ES-I3 (cell line): Measurements from ENCODE around the gene PPM1N.
A peak's percentile ranks its signal among the peaks of the same experiment; 100 is the strongest.

Experiments used
- H3K36me3 ChIP-seq: 2 replicates; pipeline ENCODE4 v1.6.1; 2013; ENCODE audit warnings: mild to moderate bottlenecking, low read length, control low read depth, moderate library complexity; ENCODE audit not compliant: insufficient read depth
- H3K4me1 ChIP-seq: 2 replicates; pipeline ENCODE4 v1.6.1; 2013; ENCODE audit warnings: mild to moderate bottlenecking, control low read depth, low read length; ENCODE audit not compliant: insufficient read depth
- H3K9ac ChIP-seq: 2 replicates; pipeline ENCODE4 v1.6.1; 2013; ENCODE audit warnings: low read depth, mild to moderate bottlenecking, low read length, moderate library complexity
- H3K9me3 ChIP-seq: 2 replicates; pipeline ENCODE4 v1.6.1; 2013; ENCODE audit warnings: mild to moderate bottlenecking, low read length, moderate library complexity; ENCODE audit not compliant: control insufficient read depth, insufficient read depth

PPM1N gene

DNA sequence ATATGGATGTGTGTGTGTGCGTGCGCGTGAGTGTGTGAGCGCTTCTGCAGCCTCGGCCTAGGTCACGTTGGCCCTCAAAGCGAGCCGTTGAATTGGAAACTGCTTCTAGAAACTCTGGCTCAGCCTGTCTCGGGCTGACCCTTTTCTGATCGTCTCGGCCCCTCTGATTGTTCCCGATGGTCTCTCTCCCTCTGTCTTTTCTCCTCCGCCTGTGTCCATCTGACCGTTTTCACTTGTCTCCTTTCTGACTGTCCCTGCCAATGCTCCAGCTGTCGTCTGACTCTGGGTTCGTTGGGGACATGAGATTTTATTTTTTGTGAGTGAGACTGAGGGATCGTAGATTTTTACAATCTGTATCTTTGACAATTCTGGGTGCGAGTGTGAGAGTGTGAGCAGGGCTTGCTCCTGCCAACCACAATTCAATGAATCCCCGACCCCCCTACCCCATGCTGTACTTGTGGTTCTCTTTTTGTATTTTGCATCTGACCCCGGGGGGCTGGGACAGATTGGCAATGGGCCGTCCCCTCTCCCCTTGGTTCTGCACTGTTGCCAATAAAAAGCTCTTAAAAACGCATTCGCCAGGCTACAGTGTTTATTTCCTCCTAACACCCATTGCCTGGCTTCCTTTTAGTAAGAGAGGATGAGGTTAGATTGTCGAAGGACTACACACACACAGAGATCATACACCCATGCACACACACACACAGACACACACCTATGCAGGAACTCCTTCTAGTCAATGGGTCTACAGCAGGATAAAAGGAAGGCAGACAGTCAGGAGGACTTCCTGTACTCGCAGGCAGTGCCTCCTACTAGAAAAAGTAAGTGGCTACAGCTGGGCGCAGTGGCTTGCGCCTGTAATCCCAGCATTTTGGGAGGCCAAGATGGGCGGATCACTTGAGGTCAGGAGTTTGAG, 23.4 kb upstream of the PPM1N start:
- H3K4me1 ChIP-seq: peaks cover 7% of the 10 kb centered on the region; the same call in 1 of the 2 replicates
- no peak overlapping the region for H3K9ac ChIP-seq
- H3K9me3 ChIP-seq: no peaks in the 10 kb centered on the region
- H3K36me3 ChIP-seq: no peaks in the 10 kb centered on the region

- no peaks in the 10 kb centered on the region for H3K9me3 ChIP-seq
These were observed 22.5 kb upstream of the PPM1N start for GRCh38 chr19:45475537-45476291.

DNA sequence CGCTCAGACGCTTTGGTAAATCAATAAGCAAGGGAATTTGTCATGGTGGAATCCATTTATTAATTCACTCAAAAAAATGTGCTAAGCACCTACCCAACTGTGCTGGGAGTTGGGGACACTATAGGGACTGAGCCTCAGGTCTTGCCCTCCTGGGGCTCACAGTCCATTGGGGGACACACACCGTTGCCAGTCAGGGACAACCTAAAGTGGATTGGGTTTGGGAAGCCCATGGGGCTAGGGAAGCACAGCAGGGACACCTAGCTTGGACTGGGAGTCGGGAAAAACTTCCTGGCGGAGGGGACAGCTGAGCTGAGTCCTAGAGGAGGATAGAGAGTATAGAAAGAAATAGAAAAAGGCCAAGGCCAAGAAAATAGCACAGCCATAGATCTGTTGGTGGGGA, 21.9 kb upstream of the PPM1N start:
- no peaks in the 10 kb centered on the region for H3K36me3 ChIP-seq
- peaks cover 4% of the 10 kb centered on the region; the same call in 1 of the 2 replicates for H3K4me1 ChIP-seq
- H3K9ac ChIP-seq: no peak overlapping the region
- H3K9me3 ChIP-seq: no peaks in the 10 kb centered on the region

More at GRCh38 chr19:45475537-45476291, 22.5 kb upstream of the PPM1N start:
- Histone ChIP-seq H3K36me3 (no peaks in the 10 kb centered on the region), H3K9ac (no peak overlapping the region), H3K4me1 (peaks cover 4% of the 10 kb centered on the region; the same call in 1 of the 2 replicates)

DNA sequence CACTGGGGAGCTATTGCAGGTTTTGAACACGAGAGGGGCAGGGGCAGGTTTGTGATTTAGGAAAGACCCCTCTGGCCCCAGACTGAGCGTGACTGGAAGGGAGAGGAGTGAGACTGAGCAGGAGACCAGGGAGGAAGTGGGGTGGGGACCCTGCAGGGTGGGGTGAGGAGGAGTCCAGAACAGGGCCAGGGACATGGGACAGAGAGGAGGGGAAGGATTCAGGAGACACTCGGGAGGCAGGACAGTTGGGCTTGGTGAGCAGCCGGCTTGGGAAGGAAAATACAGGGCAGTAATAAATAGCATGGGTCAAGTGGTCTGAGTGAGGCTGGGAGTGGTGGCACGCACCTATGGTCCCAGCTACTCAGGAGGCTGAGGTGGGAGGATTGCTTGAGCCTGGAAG, 21.1 kb upstream of the PPM1N start:
- Histone ChIP-seq H3K9ac (no peak overlapping the region), H3K4me1 (peaks cover under 1% of the 10 kb centered on the region; the same call in 1 of the 2 replicates), H3K9me3 (no peaks in the 10 kb centered on the region), H3K36me3 (no peaks in the 10 kb centered on the region)

DNA sequence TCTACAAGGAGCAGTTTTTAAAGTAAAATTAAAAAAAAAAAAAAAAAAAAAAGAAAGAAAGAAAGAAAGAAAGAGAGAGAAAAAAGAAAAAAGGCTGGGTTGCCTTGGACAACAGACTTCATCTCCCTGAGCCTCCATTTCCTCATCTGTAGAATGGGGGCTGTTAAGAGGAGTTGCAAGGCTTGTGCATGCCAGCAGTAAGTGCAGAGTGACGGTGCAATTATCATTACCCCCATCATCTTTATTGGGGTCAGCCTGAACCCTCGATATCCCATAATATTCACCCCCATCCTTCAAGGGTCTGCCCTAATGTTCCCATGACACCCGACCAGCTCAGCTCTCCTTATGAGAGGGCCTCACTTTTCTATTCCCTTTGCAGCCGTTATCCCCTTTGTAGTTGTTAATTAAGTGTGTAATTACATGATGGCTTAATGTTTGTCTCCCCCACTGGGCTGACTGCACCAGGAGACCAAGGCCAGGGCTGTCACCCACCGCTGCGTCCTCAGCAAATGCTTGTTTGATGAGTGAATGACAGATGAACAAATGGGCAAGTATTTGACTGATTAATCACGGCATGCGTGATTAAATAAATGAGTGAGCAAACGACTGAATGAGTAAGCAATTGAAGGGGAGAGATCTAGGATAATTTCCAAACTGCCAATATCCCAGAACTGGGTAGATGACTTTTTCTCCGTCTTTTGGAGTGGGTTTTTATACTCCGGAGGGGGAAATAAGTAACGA, 20.4 kb upstream of the PPM1N start:
- Histone ChIP-seq H3K36me3 (no peaks in the 10 kb centered on the region), H3K4me1 (no peaks in the 10 kb centered on the region), H3K9me3 (no peaks in the 10 kb centered on the region), H3K9ac (peak overlapping the region; percentile 81; the same call in 1 of the 2 replicates)

DNA sequence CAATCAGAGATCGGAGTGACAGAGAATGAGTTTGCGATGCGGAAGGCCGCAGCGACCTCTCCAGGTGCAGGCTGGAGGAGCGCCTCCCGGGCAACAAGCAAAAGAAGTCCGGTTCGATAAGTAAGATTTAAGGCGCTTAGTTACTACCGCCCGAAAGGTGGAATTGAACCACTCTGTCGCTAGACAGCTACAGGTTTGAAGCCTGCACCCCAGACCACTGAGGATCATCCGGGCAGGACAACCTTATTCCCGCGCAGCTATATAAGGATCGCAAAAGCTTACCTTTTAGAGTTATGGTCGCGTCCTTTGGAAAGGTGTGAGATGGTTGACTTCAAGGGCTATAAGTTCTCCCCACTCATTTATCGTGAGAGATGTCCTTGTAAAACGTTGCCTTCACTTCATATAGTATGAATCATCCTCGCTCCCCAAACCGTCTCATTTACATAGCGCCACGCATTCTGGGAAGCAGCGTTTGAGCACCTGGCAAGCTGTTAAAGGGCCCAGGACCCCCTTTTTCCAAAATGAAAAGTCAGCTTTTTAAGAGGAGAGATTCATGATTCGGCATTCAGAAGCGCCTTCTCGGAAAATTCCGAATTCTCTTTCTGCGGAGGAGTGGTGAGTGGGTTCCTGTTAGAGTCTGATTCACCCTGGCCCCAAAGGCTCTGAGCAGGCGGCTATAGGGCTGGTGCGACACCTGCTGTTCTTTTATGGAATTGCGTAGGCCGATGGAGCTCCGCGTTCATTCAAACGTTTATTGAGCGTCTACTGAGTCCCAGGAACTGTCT, 19.6 kb upstream of the PPM1N start:
- Histone ChIP-seq H3K4me1 (no peaks in the 10 kb centered on the region), H3K36me3 (no peaks in the 10 kb centered on the region), H3K9me3 (no peaks in the 10 kb centered on the region), H3K9ac (peak overlapping the region; percentile 81)

DNA sequence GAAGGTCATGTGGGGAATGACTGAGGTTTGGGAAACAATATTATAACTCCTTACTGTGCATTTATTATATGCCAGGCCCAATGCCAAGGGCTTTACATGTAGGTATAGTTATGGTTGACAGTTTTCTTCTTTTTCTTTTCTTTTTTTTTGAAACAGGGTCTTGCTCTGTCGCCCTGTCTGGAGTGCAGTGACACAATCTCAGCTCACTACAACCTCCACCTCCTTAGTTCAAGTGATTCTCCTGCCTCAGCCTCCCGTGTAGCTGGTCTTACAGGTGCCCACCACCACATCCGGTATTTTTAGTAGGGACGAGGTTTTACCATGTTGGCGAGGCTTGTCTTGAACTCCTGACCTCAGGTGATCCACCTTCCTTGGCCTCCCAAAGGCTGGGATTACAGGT, 15.2 kb upstream of the PPM1N start:
- Histone ChIP-seq H3K9ac (no peak overlapping the region), H3K36me3 (no peaks in the 10 kb centered on the region), H3K9me3 (no peaks in the 10 kb centered on the region), H3K4me1 (no peaks in the 10 kb centered on the region)

- no peak overlapping the region for H3K9ac ChIP-seq
- H3K9me3 ChIP-seq: no peaks in the 10 kb centered on the region
- H3K36me3 ChIP-seq: no peaks in the 10 kb centered on the region
- H3K4me1 ChIP-seq: no peaks in the 10 kb centered on the region
These were observed 13.8 kb upstream of the PPM1N start for GRCh38 chr19:45484273-45484945.

- no peaks in the 10 kb centered on the region for H3K9me3 ChIP-seq
- no peaks in the 10 kb centered on the region for H3K4me1 ChIP-seq
- H3K36me3 ChIP-seq: no peaks in the 10 kb centered on the region
- peak overlapping the region; percentile 40 for H3K9ac ChIP-seq
These were observed 12.8 kb upstream of the PPM1N start for GRCh38 chr19:45485305-45486077.

GRCh38 chr19:45488708-45489107, 9.5 kb upstream of the PPM1N start:
- Histone ChIP-seq H3K9ac (no peak overlapping the region), H3K9me3 (no peaks in the 10 kb centered on the region), H3K36me3 (no peaks in the 10 kb centered on the region), H3K4me1 (no peaks in the 10 kb centered on the region)

DNA sequence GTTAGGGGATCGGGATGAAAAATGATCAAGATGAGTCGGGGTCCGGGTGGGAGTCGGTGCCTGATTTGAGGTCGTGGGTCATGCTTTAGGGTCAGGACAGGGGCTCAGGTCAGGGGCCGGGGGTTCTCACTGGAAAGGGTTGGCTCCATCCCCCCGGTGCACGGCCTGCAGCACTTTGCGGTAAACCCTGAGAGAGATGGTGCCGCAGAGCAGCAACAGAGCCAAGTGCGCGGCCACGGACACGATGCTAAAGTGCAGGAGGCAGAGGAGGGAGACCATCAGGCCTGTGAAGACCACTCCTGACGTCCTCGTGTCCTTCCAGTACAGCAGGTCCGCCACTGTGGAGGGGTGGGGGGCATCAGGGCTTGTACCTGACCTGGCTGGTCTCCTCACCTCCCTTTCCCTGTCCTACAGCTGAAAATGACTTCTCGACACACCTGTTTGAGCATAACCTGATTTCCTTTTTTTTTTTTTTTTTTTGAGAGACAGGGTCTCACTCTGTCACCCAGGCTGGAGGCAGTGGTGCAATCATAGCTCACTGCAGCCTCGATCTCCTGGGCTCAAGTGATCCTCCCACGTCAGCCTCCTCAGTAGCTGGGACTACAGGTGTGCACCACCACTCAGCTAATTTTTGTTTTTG, 8.9 kb upstream of the PPM1N start:
- Histone ChIP-seq H3K36me3 (no peaks in the 10 kb centered on the region), H3K9me3 (no peaks in the 10 kb centered on the region), H3K9ac (no peak overlapping the region), H3K4me1 (no peaks in the 10 kb centered on the region)

DNA sequence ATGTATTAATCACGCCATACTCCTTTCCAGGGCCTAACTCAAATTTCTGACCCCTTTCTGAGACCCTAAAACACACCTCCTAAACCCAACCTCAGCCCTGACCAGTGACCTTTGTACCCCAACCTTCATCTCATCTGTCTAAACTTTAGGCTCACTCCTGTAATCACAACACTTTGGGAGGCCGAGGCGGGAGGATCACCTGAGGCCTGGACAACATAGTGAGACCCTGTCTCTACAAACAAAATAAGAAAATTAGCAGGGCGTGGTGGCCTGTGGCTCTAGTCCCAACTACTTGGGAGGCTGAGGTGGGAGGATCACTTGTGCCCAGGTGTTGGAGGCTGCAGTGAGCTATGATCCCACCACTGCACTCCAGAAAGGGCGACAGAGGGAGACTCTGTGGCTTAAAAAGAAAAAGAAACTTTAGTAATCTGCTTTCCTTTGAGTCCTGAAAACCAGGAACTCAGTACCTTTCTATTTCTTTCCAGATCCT, 6.1 kb upstream of the PPM1N start:
- H3K4me1 ChIP-seq: no peaks in the 10 kb centered on the region; the same call in 1 of the 2 replicates
- H3K9ac ChIP-seq: peak overlapping the region; percentile 79; the same call in 1 of the 2 replicates
- H3K9me3 ChIP-seq: no peaks in the 10 kb centered on the region
- H3K36me3 ChIP-seq: no peaks in the 10 kb centered on the region
